GM10248 (cell line): ENCODE data around the gene ZFR.

Experiments used
- CTCF ChIA-PET: fragments of 300-600 bp; sonication (Branson Sonifier 250); formaldehyde crosslinking; extraction: SDS; loops from one replicate; lab custom pipeline; 2021; ENCODE audit warnings: antibody characterized with exemption; lab: Yijun Ruan, JAX
- POLR2A ChIA-PET: fragments of 350-650 bp; sonication (Branson Sonifier 250); formaldehyde crosslinking; extraction: SDS; loops from one replicate; lab custom pipeline; 2020; ENCODE audit warnings: antibody characterized with exemption; lab: Yijun Ruan, JAX
- DNase-seq: peaks from one replicate; pipeline ENCODE4 v3.0.0; 2012; ENCODE audit errors: extremely low spot score
- CTCF ChIP-seq: IDR thresholded peaks from 2 replicates; pipeline ENCODE4 v1.5.1; 2012; ENCODE audit warnings: mild to moderate bottlenecking, low read depth; ENCODE audit errors: extremely low read depth, missing control alignments, control extremely low read depth

Gene ZFR

GRCh38 chr5:32312595-32313332 lies 131.8 kb downstream of the ZFR start, which contains the start of gene MTMR12:
TSS of gene MTMR12 (minus strand) at chr5:32312939. CDS start at chr5:32312838, 101 bp downstream.
- CTCF ChIA-PET, result interaction anchor here (1.0 to 1.4 kb wide), 4 partner anchors 13 to 80 kb away, joined by 3 read pairs; no protein-coding TSS in a partner anchor

GRCh38 chr5:32312197-32312594 lies 132.3 kb downstream of the ZFR start:
- CTCF ChIA-PET, result interaction anchor here (1.0 to 1.4 kb wide), 2 partner anchors 26 to 28 kb away, joined by 3 read pairs; no protein-coding TSS in a partner anchor
- peak; percentile 52 for DNase-seq
- TF ChIP-seq CTCF, result no peak
- POLR2A ChIA-PET, result no interaction called here

More at GRCh38 chr5:32312595-32313332, 131.8 kb downstream of the ZFR start, which contains the start of gene MTMR12:
- DNase-seq, result peak; percentile 100
- POLR2A ChIA-PET, result interaction anchor here (0.6 kb wide), 1 partner anchor 29 kb away, joined by 6 read pairs; no protein-coding TSS in a partner anchor
- no peak for TF ChIP-seq CTCF

GRCh38 chr5:32311404-32312196 lies 132.9 kb downstream of the ZFR start:
- ChIA-PET POLR2A (no interaction called here), CTCF (interaction anchor here (1.0 to 1.4 kb wide), 2 partner anchors 26 to 28 kb away, joined by 3 read pairs; no protein-coding TSS in a partner anchor)
- no peak for TF ChIP-seq CTCF
- DNase-seq, result no peak

GRCh38 chr5:32309761-32310160 lies 134.8 kb downstream of the ZFR start:
- POLR2A ChIA-PET, result no interaction called here
- no peak for DNase-seq
- TF ChIP-seq CTCF, result no peak
- CTCF ChIA-PET, result interaction anchor here (1.0 to 1.3 kb wide), 3 partner anchors 12 to 29 kb away, joined by 3 to 4 read pairs (median 3); no protein-coding TSS in a partner anchor

- DNase-seq, result no peak
- ChIA-PET CTCF (interaction anchor here (1.3 kb wide), 2 partner anchors 11 to 28 kb away, joined by 3 read pairs; no protein-coding TSS in a partner anchor), POLR2A (no interaction called here)
- TF ChIP-seq CTCF, result no peak
Measured at GRCh38 chr5:32308946-32309345, 135.6 kb downstream of the ZFR start.

- TF ChIP-seq CTCF, result no peak
- POLR2A ChIA-PET, result no interaction called here
- no peak for DNase-seq
- CTCF ChIA-PET, result interaction anchor here (0.9 to 1.4 kb wide), 5 partner anchors 10 to 76 kb away, joined by 3 to 4 read pairs (median 3); no protein-coding TSS in a partner anchor
Measured at GRCh38 chr5:32307769-32308194, 136.8 kb downstream of the ZFR start.
